Osteoblast (primary cell): ENCODE measurements around the gene SFXN2. TPM values are rescaled to one million over a fixed set of nuclear protein-coding genes. Genes with fewer than 3 reads are reported as not detected.
"Not testable (repeated sequence)": the region's sequence is repeated elsewhere in the genome, so short reads cannot be mapped to it uniquely, and the experiment has no call there.

Source experiments
- DNase-seq: peaks from one replicate; pipeline ENCODE4 v3.0.0; 2011; ENCODE audit warnings: low spot score, mixed read lengths; ENCODE audit not compliant: insufficient read length; ENCODE audit errors: missing footprints
- H2AFZ ChIP-seq: 2 replicates; pipeline ENCODE4 v1.6.0; 2011; ENCODE audit warnings: mild to moderate bottlenecking, low read length
- H3K27ac ChIP-seq: 2 replicates; pipeline ENCODE4 v1.5.1; 2011; ENCODE audit warnings: mild to moderate bottlenecking, low read depth, low read length, moderate library complexity
- H3K27me3 ChIP-seq: 2 replicates; pipeline ENCODE4 v1.6.0; 2012; ENCODE audit warnings: mild to moderate bottlenecking, control low read depth, inconsistent platforms, low read length, moderate library complexity; ENCODE audit not compliant: insufficient read depth
- H3K36me3 ChIP-seq: 2 replicates; pipeline ENCODE4 v1.5.1; 2011; ENCODE audit warnings: mild to moderate bottlenecking, low read length, control low read depth, moderate library complexity; ENCODE audit not compliant: insufficient read depth
- H3K4me1 ChIP-seq: 2 replicates; pipeline ENCODE4 v1.5.1; 2011; ENCODE audit warnings: mild to moderate bottlenecking, low read length, control low read depth, moderate library complexity; ENCODE audit not compliant: insufficient read depth
- H3K4me2 ChIP-seq: 2 replicates; pipeline ENCODE4 v1.6.0; 2011; ENCODE audit warnings: mild to moderate bottlenecking, low read length; ENCODE audit not compliant: insufficient read depth
- H3K4me3 ChIP-seq: fragments of 200-600 bp; sonication (generic); 3 replicates; pipeline ENCODE4 v1.5.1; 2012; ENCODE audit warnings: mild to moderate bottlenecking, low read length, inconsistent platforms; ENCODE audit not compliant: insufficient read depth
- H3K79me2 ChIP-seq: 2 replicates; pipeline ENCODE4 v1.6.0; 2012; ENCODE audit warnings: mild to moderate bottlenecking, low read length, control low read depth, inconsistent platforms; ENCODE audit not compliant: insufficient read depth
- H3K9me3 ChIP-seq: 2 replicates; pipeline ENCODE4 v1.5.1; 2011; ENCODE audit warnings: low read depth, low read length, control low read depth
- H4K20me1 ChIP-seq: 2 replicates; pipeline ENCODE4 v1.6.0; 2012; ENCODE audit warnings: mild to moderate bottlenecking, low read length, control low read depth; ENCODE audit not compliant: insufficient read depth
- total RNA-seq: library from RNA; depleted of rRNA; stranded (reverse); fragments of >200 nt; gene quantifications from 2 replicates; pipeline ENCODE4 v1.2.3, GENCODE V29; 2012
- TF ChIP-seq, protein P1 (sequence below): IDR thresholded peaks from 2 replicates; pipeline ENCODE4 v1.5.1; 2011; ENCODE audit warnings: mild to moderate bottlenecking, low read depth, low read length, moderate library complexity; ENCODE audit errors: extremely low read depth

Gene SFXN2, protein sequence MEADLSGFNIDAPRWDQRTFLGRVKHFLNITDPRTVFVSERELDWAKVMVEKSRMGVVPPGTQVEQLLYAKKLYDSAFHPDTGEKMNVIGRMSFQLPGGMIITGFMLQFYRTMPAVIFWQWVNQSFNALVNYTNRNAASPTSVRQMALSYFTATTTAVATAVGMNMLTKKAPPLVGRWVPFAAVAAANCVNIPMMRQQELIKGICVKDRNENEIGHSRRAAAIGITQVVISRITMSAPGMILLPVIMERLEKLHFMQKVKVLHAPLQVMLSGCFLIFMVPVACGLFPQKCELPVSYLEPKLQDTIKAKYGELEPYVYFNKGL
- 2.9 and 3.6 TPM in 2 replicates for total RNA-seq

DNA sequence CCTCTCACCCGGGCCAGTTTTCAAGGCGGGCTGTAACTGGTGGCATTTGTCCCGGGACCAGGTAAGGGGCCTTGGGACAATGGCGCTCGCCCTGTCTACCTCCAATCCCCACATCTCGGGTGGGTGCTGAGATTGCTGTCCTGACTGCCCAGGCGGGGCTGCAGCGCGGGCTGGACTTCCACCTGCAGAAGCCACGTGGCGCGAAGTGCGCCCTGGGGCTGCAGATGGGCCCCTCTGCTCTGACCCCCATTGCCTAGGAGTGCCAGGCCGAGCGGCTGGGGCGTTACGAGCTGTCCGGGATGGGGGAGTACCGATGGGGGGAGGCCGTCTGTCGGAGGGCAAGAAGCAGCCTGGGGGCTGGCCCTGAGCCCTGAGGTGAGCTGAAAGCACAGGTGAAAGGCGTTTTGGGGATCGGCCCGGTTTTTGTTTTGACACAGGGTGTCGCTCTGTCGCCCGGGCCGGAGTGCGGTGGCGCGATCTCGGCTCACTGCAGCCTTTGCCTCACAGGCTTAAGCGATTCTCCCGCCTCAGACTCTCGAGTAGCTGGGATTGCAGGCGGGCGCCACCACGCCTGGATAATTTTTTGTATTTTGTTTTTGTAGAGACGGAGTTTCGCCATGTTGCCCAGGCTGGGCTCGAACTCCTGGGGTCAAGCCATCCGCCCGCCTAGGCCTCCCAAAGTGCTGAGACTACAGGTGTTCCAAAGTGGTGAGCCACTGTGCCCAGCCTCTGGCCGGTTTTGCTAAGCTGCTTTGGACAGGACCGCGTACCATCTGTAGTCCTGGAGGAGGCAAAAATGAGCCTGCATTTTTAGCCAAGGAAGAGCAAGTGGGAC lies at the start of gene SFXN2:
Gene SFXN2 (plus strand): TSS at position 16 of the 835 bp plus-strand sequence. CDS start 12,001 bp downstream, outside the sequence.
- H4K20me1 ChIP-seq, result no peaks in the 10 kb centered on the region
- peaks cover 50% of the 10 kb centered on the region for H3K79me2 ChIP-seq
- peak within 1 kb of the TSS; percentile 93 for H3K27ac ChIP-seq
- no peaks in the 10 kb centered on the region for H3K9me3 ChIP-seq
- no peaks in the 10 kb centered on the region for H3K27me3 ChIP-seq
- peak within 1 kb of the TSS; percentile 90 for H3K4me2 ChIP-seq
- H3K4me1 ChIP-seq, result peaks cover 23% of the 10 kb centered on the region
- TF ChIP-seq, protein P1, sequence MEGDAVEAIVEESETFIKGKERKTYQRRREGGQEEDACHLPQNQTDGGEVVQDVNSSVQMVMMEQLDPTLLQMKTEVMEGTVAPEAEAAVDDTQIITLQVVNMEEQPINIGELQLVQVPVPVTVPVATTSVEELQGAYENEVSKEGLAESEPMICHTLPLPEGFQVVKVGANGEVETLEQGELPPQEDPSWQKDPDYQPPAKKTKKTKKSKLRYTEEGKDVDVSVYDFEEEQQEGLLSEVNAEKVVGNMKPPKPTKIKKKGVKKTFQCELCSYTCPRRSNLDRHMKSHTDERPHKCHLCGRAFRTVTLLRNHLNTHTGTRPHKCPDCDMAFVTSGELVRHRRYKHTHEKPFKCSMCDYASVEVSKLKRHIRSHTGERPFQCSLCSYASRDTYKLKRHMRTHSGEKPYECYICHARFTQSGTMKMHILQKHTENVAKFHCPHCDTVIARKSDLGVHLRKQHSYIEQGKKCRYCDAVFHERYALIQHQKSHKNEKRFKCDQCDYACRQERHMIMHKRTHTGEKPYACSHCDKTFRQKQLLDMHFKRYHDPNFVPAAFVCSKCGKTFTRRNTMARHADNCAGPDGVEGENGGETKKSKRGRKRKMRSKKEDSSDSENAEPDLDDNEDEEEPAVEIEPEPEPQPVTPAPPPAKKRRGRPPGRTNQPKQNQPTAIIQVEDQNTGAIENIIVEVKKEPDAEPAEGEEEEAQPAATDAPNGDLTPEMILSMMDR, result no peak
- DNase-seq, result no peak
- no peaks in the 10 kb centered on the region for H3K36me3 ChIP-seq
- H3K4me3 ChIP-seq, result peak within 1 kb of the TSS; percentile 89
- H2AFZ ChIP-seq, result peak within 1 kb of the TSS; percentile 95

DNA sequence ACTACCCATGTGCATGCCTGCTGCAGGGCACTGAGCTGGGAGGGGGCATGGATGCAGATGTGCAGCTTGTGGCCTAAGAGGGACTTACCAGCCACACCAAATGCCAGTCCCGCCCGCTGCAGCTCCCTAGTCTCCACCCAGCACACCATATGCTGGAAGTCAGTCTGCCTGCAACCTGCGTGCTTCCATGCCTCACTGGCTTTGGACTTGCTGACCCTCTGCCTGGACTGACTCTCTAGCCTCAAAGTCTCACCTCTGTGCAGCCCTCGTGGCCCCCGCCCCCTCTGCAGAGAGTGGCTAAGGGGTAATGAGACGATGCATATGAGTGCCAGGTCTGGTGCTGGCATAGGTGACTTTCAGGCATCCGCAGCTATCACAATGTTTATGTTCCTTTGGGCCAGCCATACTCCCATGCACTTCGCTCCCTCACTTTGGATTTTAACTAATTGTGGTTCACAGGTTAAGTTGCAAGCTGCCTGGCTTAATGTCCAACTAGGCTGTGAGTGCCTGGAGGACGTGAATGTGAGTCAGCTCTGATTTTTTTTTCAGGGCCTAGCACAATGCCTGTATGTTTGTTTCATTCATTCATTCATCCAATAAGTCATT lies 48.4 kb upstream of the SFXN2 start:
- Histone ChIP-seq H3K9me3 (no peaks in the 10 kb centered on the region), H3K4me1 (peaks cover 4% of the 10 kb centered on the region), H4K20me1 (no peaks in the 10 kb centered on the region), H3K36me3 (no peaks in the 10 kb centered on the region), H3K79me2 (no peaks in the 10 kb centered on the region), H3K4me3 (no peak overlapping the region), H3K27me3 (no peaks in the 10 kb centered on the region), H2AFZ (no peak overlapping the region), H3K4me2 (no peak overlapping the region), H3K27ac (no peak overlapping the region)
- DNase-seq, result peak; percentile 63
- TF ChIP-seq, protein P1, result no peak

DNA sequence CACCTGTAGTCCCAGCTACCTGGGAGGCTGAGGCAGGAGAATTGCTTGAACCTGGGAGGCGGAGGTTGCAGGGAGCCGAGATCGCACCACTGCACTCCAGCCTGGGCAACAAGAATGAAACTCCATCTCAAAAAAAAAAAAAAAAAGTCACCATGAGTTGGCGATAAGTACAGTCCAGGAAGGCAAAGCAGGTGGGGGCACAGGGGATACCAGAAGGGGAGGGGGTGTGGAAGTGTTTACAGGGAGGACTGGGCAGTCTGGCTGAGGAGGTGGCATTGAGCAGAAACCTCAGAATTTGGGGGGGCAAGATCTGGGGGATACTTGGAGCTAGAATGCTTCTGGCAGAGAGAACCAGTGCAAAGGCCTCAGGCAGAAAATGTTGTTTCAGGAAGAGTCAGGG lies 47.0 kb upstream of the SFXN2 start:
- H3K4me1 ChIP-seq, DNase-seq, H3K36me3 ChIP-seq, H3K27me3 ChIP-seq, H2AFZ ChIP-seq, H3K4me3 ChIP-seq, H4K20me1 ChIP-seq, H3K79me2 ChIP-seq, H3K9me3 ChIP-seq, H3K4me2 ChIP-seq, H3K27ac ChIP-seq: not testable (repeated sequence)

DNA sequence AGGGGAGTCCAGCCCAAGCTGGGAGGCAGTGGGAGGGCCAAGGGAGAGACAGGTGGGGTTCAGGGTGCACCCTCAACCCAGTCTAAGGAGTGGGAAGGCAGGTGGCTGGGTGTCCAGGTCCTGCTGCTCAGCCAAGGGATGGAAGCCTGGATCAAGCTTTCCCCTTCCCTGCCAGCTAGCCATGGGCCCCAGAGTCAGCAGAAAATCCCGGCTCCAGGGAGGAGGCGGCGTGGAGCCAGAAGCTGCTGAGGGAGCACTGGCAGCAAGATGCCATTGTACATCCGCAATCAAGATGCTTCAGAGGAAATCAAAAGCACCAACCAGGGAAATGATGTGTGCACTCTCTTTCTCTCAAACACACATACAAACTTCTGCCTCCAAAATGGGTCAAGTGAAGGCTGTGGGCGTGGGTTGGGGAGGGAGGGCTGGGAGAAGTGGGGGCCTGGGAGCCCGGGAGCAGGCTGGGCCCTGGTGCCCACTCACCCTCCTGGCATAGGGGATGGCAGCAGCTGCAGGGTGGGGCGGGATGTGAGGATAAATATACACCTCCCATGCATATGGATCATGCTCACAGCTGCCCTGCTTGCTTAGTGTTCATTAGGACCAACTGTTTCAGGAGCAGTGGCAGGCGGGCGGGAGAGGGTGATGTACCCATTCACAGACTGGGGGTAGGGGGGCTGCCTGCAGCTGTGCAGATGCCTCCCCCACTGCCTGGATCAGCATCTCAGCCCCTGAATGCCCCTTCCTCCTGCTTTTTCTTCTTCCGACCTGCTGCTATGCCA lies 45.9 kb upstream of the SFXN2 start:
- H3K4me1 ChIP-seq, result peaks cover 4% of the 10 kb centered on the region
- no peaks in the 10 kb centered on the region for H4K20me1 ChIP-seq
- H3K9me3 ChIP-seq, result no peaks in the 10 kb centered on the region
- H3K4me3 ChIP-seq, result no peak overlapping the region
- H3K4me2 ChIP-seq, result no peak overlapping the region
- TF ChIP-seq, protein P1, result no peak
- H3K36me3 ChIP-seq, result no peaks in the 10 kb centered on the region
- peak; percentile 58 for DNase-seq
- no peaks in the 10 kb centered on the region for H3K79me2 ChIP-seq
- H2AFZ ChIP-seq, result no peak overlapping the region
- no peaks in the 10 kb centered on the region for H3K27me3 ChIP-seq
- H3K27ac ChIP-seq, result no peak overlapping the region
